A549 (cell line): ENCODE measurements around the gene ZFPM1. TPM values are rescaled to one million over a fixed set of nuclear protein-coding genes. Genes with fewer than 3 reads are reported as not detected.

Source experiments
- ATAC-seq, 2 experiments: fragments of 200-7000 bp in 1 of 2; fragments of >200 bp in 1 of 2; cut with Nextera tagmentation in 1 of 2; cut with Tn5 transposase in 1 of 2; 3 replicates each; pipeline versions ENCODE4 v1.8.0 to v1.9.1; 2018 to 2020; ENCODE audit warnings: mild to moderate bottlenecking in 1 of 2, moderate library complexity in 1 of 2
- CTCF ChIA-PET: fragments of 300-600 bp; sonication (Branson Sonifier 250); formaldehyde crosslinking; extraction: SDS; loops from one replicate; lab custom pipeline; 2021; ENCODE audit warnings: antibody characterized with exemption, inconsistent platforms; lab: Yijun Ruan, JAX
- POLR2A ChIA-PET: fragments of 350-600 bp; formaldehyde crosslinking; extraction: SDS; loops from one replicate; lab custom pipeline; 2021; ENCODE audit warnings: antibody characterized with exemption, inconsistent platforms; lab: Yijun Ruan, JAX
- DNase-seq, 2 experiments: peaks; one replicate each; pipeline versions ENCODE4 v3.0.0 to v3.0.0-alpha.2; 2011 to 2016; ENCODE audit warnings: low read depth in 1 of 2, low spot score in 1 of 2
- FAIRE-seq: peaks from 2 replicates; lab custom pipeline; 2011; peaks lifted over from hg19 to GRCh38; lab: Jason Lieb, UNC
- H3K27ac ChIP-seq, 2 experiments: fragments of >200 bp; sonication (Bioruptor Twin); formaldehyde crosslinking; 3 replicates each; pipeline ENCODE4 v1.5.1; 2016 to 2017
- H3K4me1 ChIP-seq: fragments of >200 bp; sonication (Bioruptor Twin); formaldehyde crosslinking; 3 replicates; pipeline ENCODE4 v1.6.1; 2016
- H3K4me2 ChIP-seq: fragments of >200 bp; sonication (Bioruptor Twin); formaldehyde crosslinking; 3 replicates; pipeline ENCODE4 v1.6.1; 2016
- H3K4me3 ChIP-seq: fragments of >200 bp; sonication (Bioruptor Twin); formaldehyde crosslinking; 3 replicates; pipeline ENCODE4 v1.5.1; 2016
- H3K9me3 ChIP-seq: fragments of >200 bp; sonication (Bioruptor Twin); formaldehyde crosslinking; 3 replicates; pipeline ENCODE4 v1.6.1; 2016
- ATOH8 ChIP-seq: fragments of 250-450 bp; sonication (Bioruptor Pico); IDR thresholded peaks from 2 replicates; pipeline ENCODE4 v1.5.0; 2020; ENCODE audit warnings: low read depth, mild to moderate bottlenecking, moderate library complexity
- BCL3 ChIP-seq: fragments of >200 bp; sonication (Bioruptor Twin); formaldehyde crosslinking; IDR thresholded peaks from 3 replicates; pipeline ENCODE4 v1.6.1; 2016
- BHLHE40 ChIP-seq: IDR thresholded peaks from 2 replicates; pipeline ENCODE4 v1.6.1; 2012; ENCODE audit warnings: low read depth, low read length, inconsistent platforms
- CBX8 ChIP-seq: fragments of 200-600 bp; sonication (generic); IDR thresholded peaks from 2 replicates; pipeline ENCODE4 v1.6.1; 2016
- CEBPB ChIP-seq, 2 experiments: fragments of >200 bp in 1 of 2; sonication (Bioruptor Twin) in 1 of 2; formaldehyde crosslinking in 1 of 2; IDR thresholded peaks; 2 replicates each; pipeline ENCODE4 v1.6.1; 2012 to 2016
- CHD2 ChIP-seq: fragments of 150-350 bp; IDR thresholded peaks from 2 replicates; pipeline ENCODE4 v1.6.1; 2014; ENCODE audit warnings: low read length; ENCODE audit not compliant: partially characterized antibody
- CTCF ChIP-seq: fragments of >200 bp; sonication (Bioruptor Twin); formaldehyde crosslinking; IDR thresholded peaks from 3 replicates; pipeline ENCODE4 v1.5.1; 2016
- EHMT2 ChIP-seq: fragments of 200-600 bp; sonication (generic); IDR thresholded peaks from 2 replicates; pipeline ENCODE4 v1.6.1; 2016; ENCODE audit warnings: antibody characterized with exemption, low read depth, mild to moderate bottlenecking, moderate library complexity
- ESRRA ChIP-seq: fragments of 150-350 bp; IDR thresholded peaks from 2 replicates; pipeline ENCODE4 v1.6.1; 2014; ENCODE audit warnings: mild to moderate bottlenecking, low read length, borderline replicate concordance
- FOSL2 ChIP-seq, 2 experiments: fragments of 450-650 bp in 1 of 2; fragments of >200 bp in 1 of 2; sonication (Bioruptor Twin) in 1 of 2; formaldehyde crosslinking; IDR thresholded peaks; 2 replicates each; pipeline versions ENCODE4 v1.5.0 to v1.6.1; 2016 to 2020; ENCODE audit warnings: mild to moderate bottlenecking in 1 of 2, moderate library complexity in 1 of 2
- HDAC2 ChIP-seq: fragments of 200-600 bp; sonication (generic); IDR thresholded peaks from 2 replicates; pipeline ENCODE4 v1.6.1; 2016
- HEYL ChIP-seq: fragments of 250-450 bp; sonication (Bioruptor Pico); IDR thresholded peaks from 2 replicates; pipeline ENCODE4 v1.8.0; 2021; ENCODE audit warnings: mild to moderate bottlenecking, moderate library complexity
- HOXB13 ChIP-seq: fragments of 250-450 bp; sonication (Bioruptor Pico); IDR thresholded peaks from 2 replicates; pipeline ENCODE4 v1.5.0; 2020; ENCODE audit warnings: low read depth, mild to moderate bottlenecking, moderate library complexity
- HOXB5 ChIP-seq: fragments of 250-450 bp; sonication (Bioruptor Pico); IDR thresholded peaks from 2 replicates; pipeline ENCODE4 v1.5.0; 2020; ENCODE audit warnings: mild to moderate bottlenecking, moderate library complexity
- JUNB ChIP-seq: fragments of >200 bp; sonication (Bioruptor Twin); formaldehyde crosslinking; IDR thresholded peaks from 2 replicates; pipeline ENCODE4 v1.6.1; 2016
- MAX ChIP-seq: IDR thresholded peaks from 2 replicates; pipeline ENCODE4 v1.6.1; 2012
- RARB ChIP-seq: fragments of 250-450 bp; sonication (Bioruptor Pico); IDR thresholded peaks from 2 replicates; pipeline ENCODE4 v1.8.0; 2021; ENCODE audit warnings: mild to moderate bottlenecking, moderate library complexity
- RFX5 ChIP-seq: fragments of 450-650 bp; IDR thresholded peaks from 2 replicates; pipeline ENCODE4 v1.7.1; 2014; ENCODE audit warnings: antibody characterized with exemption, mild to moderate bottlenecking, moderate library complexity
- RNF2 ChIP-seq: fragments of 200-600 bp; sonication (generic); IDR thresholded peaks from 2 replicates; pipeline ENCODE4 v1.6.1; 2016; ENCODE audit warnings: low read depth, mild to moderate bottlenecking, antibody characterized with exemption, moderate library complexity, borderline replicate concordance
- SMC3 ChIP-seq: fragments of >200 bp; sonication (Bioruptor Twin); formaldehyde crosslinking; IDR thresholded peaks from 3 replicates; pipeline ENCODE4 v1.6.1; 2018; ENCODE audit warnings: inconsistent platforms
- TFCP2L1 ChIP-seq: fragments of 250-450 bp; sonication (Bioruptor Pico); IDR thresholded peaks from 2 replicates; pipeline ENCODE4 v1.5.0; 2021; ENCODE audit warnings: mild to moderate bottlenecking
- TP53 ChIP-seq: fragments of 250-450 bp; sonication (Bioruptor Pico); IDR thresholded peaks from 2 replicates; pipeline ENCODE4 v1.5.0; 2021; ENCODE audit warnings: mild to moderate bottlenecking, moderate library complexity
- USF2 ChIP-seq: fragments of 450-650 bp; IDR thresholded peaks from 2 replicates; pipeline ENCODE4 v1.6.1; 2014; ENCODE audit warnings: antibody characterized with exemption
- ZFP36 ChIP-seq: fragments of 450-650 bp; IDR thresholded peaks from 2 replicates; pipeline ENCODE4 v1.6.1; 2014; ENCODE audit warnings: borderline replicate concordance; ENCODE audit not compliant: partially characterized antibody
- WGBS: methylation state at CpG from one replicate; pipeline ENCODE4 v1.1.6; 2017; ENCODE audit errors: missing lambda C conversion rate; 5-methylcytosine and 5-hydroxymethylcytosine counted together
- polyA plus RNA-seq, 4 experiments: library from polyadenylated mRNA; depleted of rRNA in 3 of 4; stranded (reverse); fragments of >200 nt; fragmentation: RNase III in 1 of 4; extraction: RNeasy Plus Mini Kit Qiagen cat#74134 plus additional on column Dnase treatment in 1 of 4; gene quantifications; 2 replicates in 3 of 4; 3 replicates in 1 of 4; pipeline ENCODE4 v1.2.3, GENCODE V29; 2011 to 2017

The ZFPM1 gene
- polyA plus RNA-seq, 2 of the 4 experiments (the other 2 are of a cell fraction): 0.36 to 2.5 TPM

GRCh38 chr16:88489163-88489741, 36.2 kb downstream of the ZFPM1 start:
- ATAC-seq (peak in 1 of 2 experiments; percentile 27; a peak in 2 of 6 replicates), FAIRE-seq (no peak), DNase-seq (no peak)
- H3K4me2 ChIP-seq: no peak overlapping the region
- TF ChIP-seq HDAC2 (no peak), ZFP36 (no peak), FOSL2 (IDR thresholded peaks at IDR 0.05) (no peak), FOSL2 (CRISPR knock-in tag; IDR thresholded peaks at IDR 0.05) (no peak), TFCP2L1 (CRISPR knock-in tag) (no peak), SMC3 (no peak), ESRRA (no peak), BHLHE40 (no peak), RFX5 (no peak), USF2 (no peak)
- H3K4me3 ChIP-seq: no peak overlapping the region
- no peak overlapping the region for H3K27ac ChIP-seq
- ChIA-PET POLR2A (no interaction called here), CTCF (interaction anchor here (0.7 to 1.9 kb wide), 4 partner anchors 16 to 73 kb away, joined by 3 to 7 read pairs (median 4); no protein-coding TSS in a partner anchor)
- peaks cover 20% of the 10 kb centered on the region for H3K4me1 ChIP-seq
- H3K9me3 ChIP-seq: no peaks in the 10 kb centered on the region
- 86% methylated on average over 17 of the region's 24 CpGs for WGBS

GRCh38 chr16:88491001-88491559, 38.0 kb downstream of the ZFPM1 start:
- no peak for ATAC-seq
- WGBS: 97% methylated on average over 20 of the region's 26 CpGs
- Histone ChIP-seq H3K4me3 (no peak overlapping the region), H3K4me1 (peaks cover 20% of the 10 kb centered on the region), H3K4me2 (no peak overlapping the region), H3K9me3 (no peaks in the 10 kb centered on the region), H3K27ac (no peak overlapping the region)
- no peak for FAIRE-seq
- POLR2A ChIA-PET: no interaction called here
- DNase-seq: no peak
- TF ChIP-seq MAX: no peak
- no peak for TF ChIP-seq RNF2
- no peak for TF ChIP-seq USF2
- no peak for TF ChIP-seq CEBPB (IDR thresholded peaks at IDR 0.05)
- TF ChIP-seq TP53: no peak
- TF ChIP-seq CHD2: no peak
- TF ChIP-seq ZFP36: no peak
- no peak for TF ChIP-seq HOXB5 (CRISPR knock-in tag)
- TF ChIP-seq TFCP2L1 (CRISPR knock-in tag): no peak
- TF ChIP-seq CBX8: no peak
- TF ChIP-seq CTCF: no peak
- no peak for TF ChIP-seq HOXB13
- no peak for TF ChIP-seq JUNB
- TF ChIP-seq RARB (CRISPR knock-in tag): no peak
- no peak for TF ChIP-seq BCL3
- TF ChIP-seq HEYL: no peak
- no peak for TF ChIP-seq EHMT2
- TF ChIP-seq ATOH8 (CRISPR knock-in tag): no peak
- no peak for TF ChIP-seq RFX5
- CTCF ChIA-PET: interaction anchor here (0.9 kb wide), 1 partner anchor 71 kb away, joined by 3 read pairs; no protein-coding TSS in a partner anchor
